ENCODE data around the gene NPAS2.

The NPAS2 gene

GRCh38 chr2:100806550-100806949 lies 13.4 kb upstream of the NPAS2 start:
- H3K4me3 ChIP-seq (replicated peaks; ENCODE audit: low read depth, low read length), result no peak overlapping the region
- no peak for TF ChIP-seq CTCF (IDR thresholded peaks at IDR 0.05; ENCODE audit: low read length, missing control alignments)
- no peak for DNase-seq (ENCODE audit: low read depth)

- no peak for DNase-seq (ENCODE audit: low read depth)
- H3K4me3 ChIP-seq (replicated peaks; ENCODE audit: low read depth, low read length), result no peak overlapping the region
Measured at GRCh38 chr2:100807707-100808106, 12.2 kb upstream of the NPAS2 start.

GRCh38 chr2:100808582-100808981 lies 11.4 kb upstream of the NPAS2 start:
- TF ChIP-seq CTCF (IDR thresholded peaks at IDR 0.05; ENCODE audit: low read length, missing control alignments), result no peak
- DNase-seq (ENCODE audit: low read depth), result no peak
- H3K4me3 ChIP-seq (replicated peaks; ENCODE audit: low read depth, low read length), result no peak overlapping the region

More at GRCh38 chr2:100807707-100808106, 12.2 kb upstream of the NPAS2 start:
- no peak for TF ChIP-seq CTCF (IDR thresholded peaks at IDR 0.05; ENCODE audit: low read length, missing control alignments)

- no peak for TF ChIP-seq CTCF (IDR thresholded peaks at IDR 0.05; ENCODE audit: low read length, missing control alignments)
- no peak overlapping the region for H3K4me3 ChIP-seq (replicated peaks; ENCODE audit: low read depth, low read length)
- peak; percentile 49 for DNase-seq (ENCODE audit: low read depth)
Measured at GRCh38 chr2:100809506-100809905, 10.4 kb upstream of the NPAS2 start.

GRCh38 chr2:100810603-100811145 lies 9.3 kb upstream of the NPAS2 start:
- H3K4me3 ChIP-seq (replicated peaks; ENCODE audit: low read depth, low read length), result no peak overlapping the region
- DNase-seq (ENCODE audit: low read depth), result no peak
- TF ChIP-seq CTCF (IDR thresholded peaks at IDR 0.05; ENCODE audit: low read length, missing control alignments), result no peak

GRCh38 chr2:100812116-100812515 lies 7.8 kb upstream of the NPAS2 start:
- H3K4me3 ChIP-seq (replicated peaks; ENCODE audit: low read depth, low read length), result no peak overlapping the region
- TF ChIP-seq CTCF (IDR thresholded peaks at IDR 0.05; ENCODE audit: low read length, missing control alignments), result no peak
- DNase-seq (ENCODE audit: low read depth), result no peak

GRCh38 chr2:100812573-100812972 lies 7.4 kb upstream of the NPAS2 start:
- no peak overlapping the region for H3K4me3 ChIP-seq (replicated peaks; ENCODE audit: low read depth, low read length)
- DNase-seq (ENCODE audit: low read depth), result no peak
- no peak for TF ChIP-seq CTCF (IDR thresholded peaks at IDR 0.05; ENCODE audit: low read length, missing control alignments)
